NCI-H1092 (cell line): Measurements from ENCODE around the gene CDKAL1.

Source experiments
- DNase-seq: peaks from one replicate; lab custom pipeline; 2025; lab: John Stamatoyannopoulos, UW

Gene CDKAL1

GRCh38 chr6:21258665-21259064 is 724.4 kb downstream of the CDKAL1 start:
- DNase-seq, result no peak

- no peak for DNase-seq
These were observed 725.4 kb downstream of the CDKAL1 start for GRCh38 chr6:21259660-21260059.

- DNase-seq, result no peak
These were observed 728.2 kb downstream of the CDKAL1 start for GRCh38 chr6:21262504-21262903.

- no peak for DNase-seq
These were observed 729.5 kb downstream of the CDKAL1 start for GRCh38 chr6:21263531-21264287.

- DNase-seq, result peak; percentile 19
These were observed 730.2 kb downstream of the CDKAL1 start for GRCh38 chr6:21264288-21265033.

GRCh38 chr6:21265034-21265729 is 730.9 kb downstream of the CDKAL1 start:
- DNase-seq, result no peak

GRCh38 chr6:21265730-21266044 is 731.4 kb downstream of the CDKAL1 start:
- DNase-seq, result no peak

GRCh38 chr6:21270636-21271201 is 736.5 kb downstream of the CDKAL1 start:
- no peak for DNase-seq

GRCh38 chr6:21271428-21272155 is 737.3 kb downstream of the CDKAL1 start:
- no peak for DNase-seq

GRCh38 chr6:21273451-21273850 is 739.2 kb downstream of the CDKAL1 start:
- DNase-seq, result no peak

GRCh38 chr6:21274851-21275250 is 740.6 kb downstream of the CDKAL1 start:
- no peak for DNase-seq

GRCh38 chr6:21277601-21278374 is 743.5 kb downstream of the CDKAL1 start:
- DNase-seq, result no peak

- DNase-seq, result no peak
These were observed 744.1 kb downstream of the CDKAL1 start for GRCh38 chr6:21278375-21278745.

- DNase-seq, result no peak
These were observed 745.4 kb downstream of the CDKAL1 start for GRCh38 chr6:21279619-21280018.

GRCh38 chr6:21281366-21281765 is 747.1 kb downstream of the CDKAL1 start:
- no peak for DNase-seq
